NK-92 treated with Interleukin-12 subunit alpha and Interleukin-12 subunit beta, amount 100 ng/mL, for 24 hours (cell line): Measurements from ENCODE around the gene VEZF1.

Experiments used
- DNase-seq: peaks from one replicate; lab custom pipeline; 2025; lab: John Stamatoyannopoulos, UW

VEZF1 gene

GRCh38 chr17:57927048-57927723 is 60.9 kb downstream of the VEZF1 start:
- no peak for DNase-seq

- no peak for DNase-seq
These were observed 61.4 kb downstream of the VEZF1 start for GRCh38 chr17:57926723-57927047.

- no peak for DNase-seq
These were observed 62.6 kb downstream of the VEZF1 start for GRCh38 chr17:57925361-57925990.

- no peak for DNase-seq
These were observed 63.4 kb downstream of the VEZF1 start for GRCh38 chr17:57924677-57925076.
